ENCODE data around the gene PLXDC2. TPM values are rescaled to one million over a fixed set of nuclear protein-coding genes. Genes with fewer than 3 reads are reported as not detected.
A peak's percentile ranks its signal among the peaks of the same experiment; 100 is the strongest.

The PLXDC2 gene
- total and polyA plus RNA-seq, 11 donors: 3.4 to 36.4 (median 17.1) TPM

DNA sequence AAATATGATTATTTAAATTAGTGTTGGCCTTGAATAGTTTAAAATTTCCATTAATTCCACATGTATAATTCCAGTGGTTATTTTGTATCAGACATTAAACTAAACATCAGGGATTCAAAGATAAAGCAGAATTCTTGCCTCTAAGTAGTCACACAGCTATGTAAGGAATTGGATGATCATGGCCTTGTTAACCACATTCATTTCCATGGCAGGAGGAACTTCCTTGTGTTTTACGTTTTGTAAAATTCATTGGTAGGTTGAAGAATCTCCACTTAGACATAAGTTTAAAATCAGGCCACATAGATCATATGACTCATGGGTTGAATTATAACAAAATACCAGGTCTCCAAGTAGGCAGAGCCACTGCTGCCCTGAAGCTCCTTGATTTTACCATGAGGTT is 289.7 kb downstream of the PLXDC2 start:
- Histone ChIP-seq H3K27ac (no peak overlapping the region), H3K9me3 (no peaks in the 10 kb centered on the region), H3K27me3 (no peaks in the 10 kb centered on the region), H3K36me3 (no peaks in the 10 kb centered on the region), H3K4me1 (peaks cover 0 to 8% (median 0%) of the 10 kb centered on the region in 12 donors), H3K4me3 (no peak overlapping the region)
- ATAC-seq (no peak), DNase-seq (no peak)
- intact Hi-C loops (cut with DNase I): no loop called here
- WGBS, 4 donors: 88 to 97% (median 90%) methylated on average over 1 of the region's 1 CpG
- TF ChIP-seq CTCF (IDR thresholded peaks at IDR 0.05) (no peak), POLR2A (IDR thresholded peaks at IDR 0.05) (no peak)

- peaks cover 0 to 5% (median 0%) of the 10 kb centered on the region in 12 donors for H3K4me1 ChIP-seq
- DNase-seq (no peak), ATAC-seq (no peak)
- no peaks in the 10 kb centered on the region for H3K9me3 ChIP-seq
- WGBS, 4 donors: 87 to 90% (median 90%) methylated on average over 4 of the region's 4 CpGs
- H3K27me3 ChIP-seq: no peaks in the 10 kb centered on the region
- TF ChIP-seq CTCF (IDR thresholded peaks at IDR 0.05) (no peak), POLR2A (IDR thresholded peaks at IDR 0.05) (no peak)
- no peaks in the 10 kb centered on the region for H3K36me3 ChIP-seq
- H3K4me3 ChIP-seq: no peak overlapping the region
- no peak overlapping the region for H3K27ac ChIP-seq
- intact Hi-C loops (cut with DNase I): no loop called here
These were observed 291.8 kb downstream of the PLXDC2 start for GRCh38 chr10:20108021-20108420.

GRCh38 chr10:20109613-20110012 is 293.4 kb downstream of the PLXDC2 start:
- Histone ChIP-seq H3K9me3 (no peaks in the 10 kb centered on the region), H3K4me3 (no peak overlapping the region), H3K36me3 (no peaks in the 10 kb centered on the region), H3K4me1 (peaks cover 0 to 5% (median 0%) of the 10 kb centered on the region in 12 donors), H3K27me3 (no peaks in the 10 kb centered on the region), H3K27ac (no peak overlapping the region)
- ATAC-seq: no peak
- intact Hi-C loops (cut with DNase I): no loop called here
- DNase-seq: no peak
- WGBS, 4 donors: 83 to 85% (median 83%) methylated on average over 4 of the region's 4 CpGs
- TF ChIP-seq CTCF (IDR thresholded peaks at IDR 0.05) (no peak), POLR2A (IDR thresholded peaks at IDR 0.05) (no peak)

GRCh38 chr10:20110125-20111100 is 294.2 kb downstream of the PLXDC2 start:
- intact Hi-C loops (cut with DNase I): no loop called here
- Histone ChIP-seq H3K4me3 (peak overlapping the region in 1 of 12 donors; percentile 17), H3K27me3 (no peaks in the 10 kb centered on the region), H3K36me3 (no peaks in the 10 kb centered on the region), H3K27ac (no peak overlapping the region), H3K9me3 (no peaks in the 10 kb centered on the region), H3K4me1 (peaks cover 0 to 5% (median 0%) of the 10 kb centered on the region in 12 donors)
- TF ChIP-seq CTCF (IDR thresholded peaks at IDR 0.05): no peak
- no peak for TF ChIP-seq POLR2A (IDR thresholded peaks at IDR 0.05)
- ATAC-seq: no peak
- no peak for DNase-seq
- 73 to 79% (median 74%) methylated on average over 7 of the region's 7 CpGs for WGBS, 4 donors

All from heart left ventricle (tissue), 16 donors.